Measurements from ENCODE around the gene F3.

F3 gene

GRCh38 chr1:94553323-94553730, 11.8 kb upstream of the F3 start:
- no peak for DNase-seq (ENCODE audit: low read depth in 1 of 2, low spot score in 1 of 2)

GRCh38 chr1:94552071-94552586, 10.6 kb upstream of the F3 start:
- no peak for DNase-seq (ENCODE audit: low read depth in 1 of 2, low spot score in 1 of 2)

GRCh38 chr1:94551449-94551848, 9.9 kb upstream of the F3 start:
- DNase-seq (ENCODE audit: low read depth in 1 of 2, low spot score in 1 of 2) = no peak

- no peak for DNase-seq (ENCODE audit: low read depth in 1 of 2, low spot score in 1 of 2)
These were observed 9.3 kb upstream of the F3 start for GRCh38 chr1:94550800-94551241.

- DNase-seq (ENCODE audit: low read depth in 1 of 2, low spot score in 1 of 2) = no peak
These were observed 8.8 kb upstream of the F3 start for GRCh38 chr1:94550396-94550795.

GRCh38 chr1:94549706-94550105, 8.1 kb upstream of the F3 start:
- no peak for DNase-seq (ENCODE audit: low read depth in 1 of 2, low spot score in 1 of 2)

GRCh38 chr1:94544706-94545490, 3.3 kb upstream of the F3 start:
- no peak for DNase-seq (ENCODE audit: low read depth in 1 of 2, low spot score in 1 of 2)

GRCh38 chr1:94543893-94544635, 2.5 kb upstream of the F3 start:
- DNase-seq (ENCODE audit: low read depth in 1 of 2, low spot score in 1 of 2) = no peak

GRCh38 chr1:94543001-94543400, 1.4 kb upstream of the F3 start:
- DNase-seq (ENCODE audit: low read depth in 1 of 2, low spot score in 1 of 2) = no peak

GRCh38 chr1:94542088-94542870, 720 bp upstream of the F3 start:
- DNase-seq (ENCODE audit: low read depth in 1 of 2, low spot score in 1 of 2) = no peak

GRCh38 chr1:94540440-94541245, 916 bp downstream of the F3 start:
- no peak for DNase-seq (ENCODE audit: low read depth in 1 of 2, low spot score in 1 of 2)

GRCh38 chr1:94539496-94539895, 2.1 kb downstream of the F3 start:
- no peak for DNase-seq (ENCODE audit: low read depth in 1 of 2, low spot score in 1 of 2)

GRCh38 chr1:94538243-94538827, 3.2 kb downstream of the F3 start:
- no peak for DNase-seq (ENCODE audit: low read depth in 1 of 2, low spot score in 1 of 2)

GRCh38 chr1:94537254-94537653, 4.3 kb downstream of the F3 start:
- DNase-seq (ENCODE audit: low read depth in 1 of 2, low spot score in 1 of 2) = no peak

- no peak for DNase-seq (ENCODE audit: low read depth in 1 of 2, low spot score in 1 of 2)
These were observed 5.7 kb downstream of the F3 start for GRCh38 chr1:94535879-94536278.

GRCh38 chr1:94535095-94535494, 6.5 kb downstream of the F3 start:
- DNase-seq (ENCODE audit: low read depth in 1 of 2, low spot score in 1 of 2) = no peak

GRCh38 chr1:94532077-94532476, 9.5 kb downstream of the F3 start:
- DNase-seq (ENCODE audit: low read depth in 1 of 2, low spot score in 1 of 2) = no peak

GRCh38 chr1:94531664-94532063, 9.9 kb downstream of the F3 start:
- DNase-seq (ENCODE audit: low read depth in 1 of 2, low spot score in 1 of 2) = no peak

GRCh38 chr1:94530373-94530878, 11.1 kb downstream of the F3 start:
- DNase-seq (ENCODE audit: low read depth in 1 of 2, low spot score in 1 of 2) = no peak

- DNase-seq (ENCODE audit: low read depth in 1 of 2, low spot score in 1 of 2) = no peak
These were observed 12.1 kb downstream of the F3 start for GRCh38 chr1:94529416-94529815.
